ENCODE data around the gene YIPF2. TPM values are rescaled to one million over a fixed set of nuclear protein-coding genes. Genes with fewer than 3 reads are reported as not detected.
"Not testable (repeated sequence)": the region's sequence is repeated elsewhere in the genome, so short reads cannot be mapped to it uniquely, and the experiment has no call there.

YIPF2 gene
- total RNA-seq, 2 experiments from 2014 or later, result 21.1 to 21.7 TPM

GRCh38 chr19:10882108-10882457, 46.4 kb downstream of the YIPF2 start:
- H3K9me3 ChIP-seq (ENCODE audit: control insufficient read depth in 1 of 2, insufficient read depth in 1 of 2, low read length in 2 of 2), result no peaks in the 10 kb centered on the region
- Mint-ChIP-seq H3K27me3 (no peaks in the 10 kb centered on the region), H3K9me3 (no peaks in the 10 kb centered on the region), H3K27ac (no peak overlapping the region), H3K4me3 (no peak overlapping the region), H3K36me3 (ENCODE audit: low read depth) (no peaks in the 10 kb centered on the region), H3K4me1 (ENCODE audit: low read depth) (peaks cover 13% of the 10 kb centered on the region)
- peaks cover 5% of the 10 kb centered on the region for H3K36me3 ChIP-seq (ENCODE audit: insufficient read depth, low read length)
- DNase-seq (no peak), ATAC-seq (ENCODE audit: poor library complexity) (no peak)
- no peaks in the 10 kb centered on the region for H3K27me3 ChIP-seq (ENCODE audit: control insufficient read depth in 1 of 2, insufficient read depth in 2 of 2, low read length in 2 of 2)
- H3K4me3 ChIP-seq (ENCODE audit: low read length), result no peak overlapping the region
- intact Hi-C loops (cut with DNase I, micrococcal nuclease), result no loop called here
- POLR2A ChIA-PET, result no interaction called here
- TF ChIP-seq, protein P1, sequence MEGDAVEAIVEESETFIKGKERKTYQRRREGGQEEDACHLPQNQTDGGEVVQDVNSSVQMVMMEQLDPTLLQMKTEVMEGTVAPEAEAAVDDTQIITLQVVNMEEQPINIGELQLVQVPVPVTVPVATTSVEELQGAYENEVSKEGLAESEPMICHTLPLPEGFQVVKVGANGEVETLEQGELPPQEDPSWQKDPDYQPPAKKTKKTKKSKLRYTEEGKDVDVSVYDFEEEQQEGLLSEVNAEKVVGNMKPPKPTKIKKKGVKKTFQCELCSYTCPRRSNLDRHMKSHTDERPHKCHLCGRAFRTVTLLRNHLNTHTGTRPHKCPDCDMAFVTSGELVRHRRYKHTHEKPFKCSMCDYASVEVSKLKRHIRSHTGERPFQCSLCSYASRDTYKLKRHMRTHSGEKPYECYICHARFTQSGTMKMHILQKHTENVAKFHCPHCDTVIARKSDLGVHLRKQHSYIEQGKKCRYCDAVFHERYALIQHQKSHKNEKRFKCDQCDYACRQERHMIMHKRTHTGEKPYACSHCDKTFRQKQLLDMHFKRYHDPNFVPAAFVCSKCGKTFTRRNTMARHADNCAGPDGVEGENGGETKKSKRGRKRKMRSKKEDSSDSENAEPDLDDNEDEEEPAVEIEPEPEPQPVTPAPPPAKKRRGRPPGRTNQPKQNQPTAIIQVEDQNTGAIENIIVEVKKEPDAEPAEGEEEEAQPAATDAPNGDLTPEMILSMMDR (IDR thresholded peaks at IDR 0.05), result no peak
- peaks cover 18% of the 10 kb centered on the region for H3K4me1 ChIP-seq (ENCODE audit: insufficient read depth, low read length)
- CTCF ChIA-PET, result no interaction called here
- H3K27ac ChIP-seq (ENCODE audit: low read depth in 1 of 2, low read length in 2 of 2), result no peak overlapping the region

DNA sequence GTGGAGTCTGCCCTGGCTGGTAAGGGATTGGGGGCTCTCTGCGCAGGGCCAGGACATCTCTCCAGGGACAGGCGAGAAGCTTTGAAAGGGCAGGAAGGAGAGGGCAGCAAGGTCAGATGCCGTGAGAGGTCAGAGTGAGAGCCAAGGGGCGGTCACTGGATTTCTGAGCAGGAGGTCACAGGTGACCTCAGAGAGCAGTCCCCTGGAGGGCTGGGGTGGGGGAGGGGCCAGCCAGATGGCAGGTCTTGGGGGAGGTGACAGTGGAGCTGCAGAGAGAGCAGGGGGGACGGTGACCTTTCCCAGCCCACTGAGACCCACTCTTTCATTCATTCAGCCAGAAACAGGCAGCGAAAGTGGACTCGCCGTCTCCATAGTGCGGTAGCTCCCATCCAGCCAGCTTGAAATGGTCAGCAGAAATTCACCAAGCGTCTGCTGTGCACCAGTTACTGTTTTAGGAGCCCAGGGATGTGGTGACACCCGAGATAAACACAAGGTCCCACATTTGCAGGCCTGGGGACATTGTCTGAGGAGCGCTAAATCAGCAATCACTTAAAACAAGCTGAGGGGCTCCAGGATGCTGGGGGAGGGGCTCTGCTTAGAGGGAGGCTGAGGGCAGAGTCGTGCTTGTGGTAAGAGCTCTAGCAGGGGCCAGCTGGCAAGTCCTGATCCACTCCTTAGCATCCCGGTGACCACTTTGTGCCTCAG, 46.9 kb downstream of the YIPF2 start:
- H3K4me3 ChIP-seq (ENCODE audit: low read length), result no peak overlapping the region
- peaks cover 5% of the 10 kb centered on the region for H3K36me3 ChIP-seq (ENCODE audit: insufficient read depth, low read length)
- ATAC-seq (ENCODE audit: poor library complexity), result no peak
- intact Hi-C loops (cut with DNase I, micrococcal nuclease), result no loop called here
- no peak overlapping the region for H3K27ac ChIP-seq (ENCODE audit: low read depth in 1 of 2, low read length in 2 of 2)
- TF ChIP-seq, protein P1 (IDR thresholded peaks at IDR 0.05), result no peak
- H3K4me1 ChIP-seq (ENCODE audit: insufficient read depth, low read length), result peaks cover 21% of the 10 kb centered on the region
- no peak for DNase-seq
- Mint-ChIP-seq H3K4me1 (ENCODE audit: low read depth) (peaks cover 13% of the 10 kb centered on the region), H3K27ac (no peak overlapping the region), H3K36me3 (ENCODE audit: low read depth) (no peaks in the 10 kb centered on the region), H3K9me3 (no peaks in the 10 kb centered on the region), H3K27me3 (no peaks in the 10 kb centered on the region), H3K4me3 (no peak overlapping the region)
- no peaks in the 10 kb centered on the region for H3K9me3 ChIP-seq (ENCODE audit: control insufficient read depth in 1 of 2, insufficient read depth in 1 of 2, low read length in 2 of 2)
- CTCF ChIA-PET, result no interaction called here
- no peaks in the 10 kb centered on the region for H3K27me3 ChIP-seq (ENCODE audit: control insufficient read depth in 1 of 2, insufficient read depth in 2 of 2, low read length in 2 of 2)
- POLR2A ChIA-PET, result no interaction called here

- Histone ChIP-seq H3K4me3 (ENCODE audit: low read length) (no peak overlapping the region), H3K27ac (ENCODE audit: low read depth in 1 of 2, low read length in 2 of 2) (no peak overlapping the region), H3K27me3 (ENCODE audit: control insufficient read depth in 1 of 2, insufficient read depth in 2 of 2, low read length in 2 of 2) (no peaks in the 10 kb centered on the region), H3K9me3 (ENCODE audit: control insufficient read depth in 1 of 2, insufficient read depth in 1 of 2, low read length in 2 of 2) (no peaks in the 10 kb centered on the region), H3K4me1 (ENCODE audit: insufficient read depth, low read length) (peaks cover 24% of the 10 kb centered on the region), H3K36me3 (ENCODE audit: insufficient read depth, low read length) (peaks cover 5% of the 10 kb centered on the region)
- no peak overlapping the region for H3K4me3 Mint-ChIP-seq
- peaks cover 18% of the 10 kb centered on the region for H3K4me1 Mint-ChIP-seq (ENCODE audit: low read depth)
- ATAC-seq (ENCODE audit: poor library complexity) (no peak), DNase-seq (no peak)
- TF ChIP-seq, protein P1 (IDR thresholded peaks at IDR 0.05), result no peak
- no peaks in the 10 kb centered on the region for H3K27me3 Mint-ChIP-seq
- POLR2A ChIA-PET, result no interaction called here
- CTCF ChIA-PET, result no interaction called here
- intact Hi-C loops (cut with DNase I, micrococcal nuclease), result loop anchor here in 1 of 2 experiments (10.0 kb wide), 1 partner anchor 47 kb away; the partner anchor contains the start of genes TIMM29 and YIPF2
- no peaks in the 10 kb centered on the region for H3K9me3 Mint-ChIP-seq
- no peaks in the 10 kb centered on the region for H3K36me3 Mint-ChIP-seq (ENCODE audit: low read depth)
- H3K27ac Mint-ChIP-seq, result no peak overlapping the region
Measured at GRCh38 chr19:10878253-10878652, 50.2 kb downstream of the YIPF2 start.

- ATAC-seq (ENCODE audit: poor library complexity); H3K4me3 ChIP-seq (ENCODE audit: low read length); H3K4me3 Mint-ChIP-seq; H3K27me3 Mint-ChIP-seq; H3K27ac Mint-ChIP-seq; CTCF ChIA-PET; H3K9me3 ChIP-seq (ENCODE audit: control insufficient read depth in 1 of 2, insufficient read depth in 1 of 2, low read length in 2 of 2); H3K27ac ChIP-seq (ENCODE audit: low read depth in 1 of 2, low read length in 2 of 2); DNase-seq; H3K36me3 ChIP-seq (ENCODE audit: insufficient read depth, low read length); H3K27me3 ChIP-seq (ENCODE audit: control insufficient read depth in 1 of 2, insufficient read depth in 2 of 2, low read length in 2 of 2); H3K9me3 Mint-ChIP-seq; H3K36me3 Mint-ChIP-seq (ENCODE audit: low read depth): not testable (repeated sequence)
- intact Hi-C loops (cut with DNase I, micrococcal nuclease), result loop anchor here in 1 of 2 experiments (10.0 kb wide), 1 partner anchor 47 kb away; the partner anchor contains the start of genes TIMM29 and YIPF2
- H3K4me1 ChIP-seq (ENCODE audit: insufficient read depth, low read length), result peaks cover 31% of the 10 kb centered on the region
- POLR2A ChIA-PET, result interaction anchor here (1.0 kb wide), 1 partner anchor 160 kb away, joined by 3 read pairs; the partner anchor contains the start of gene DNM2
- H3K4me1 Mint-ChIP-seq (ENCODE audit: low read depth), result peaks cover 23% of the 10 kb centered on the region
Measured at GRCh38 chr19:10877608-10878007, 50.8 kb downstream of the YIPF2 start.
